HUES48 (cell line): ENCODE measurements around the gene IGFBP4.

ENCODE experiments used
- H3K27ac ChIP-seq: one replicate; pipeline ENCODE4 v1.7.0; 2013; ENCODE audit warnings: low read depth, low read length, inconsistent platforms
- H3K27me3 ChIP-seq: 2 replicates; pipeline ENCODE4 v1.6.1; 2013; ENCODE audit warnings: mild to moderate bottlenecking, low read length; ENCODE audit not compliant: control insufficient read depth, insufficient read depth
- H3K36me3 ChIP-seq: 2 replicates; pipeline ENCODE4 v1.6.1; 2013; ENCODE audit warnings: low read length; ENCODE audit not compliant: control insufficient read depth, insufficient read depth
- H3K4me1 ChIP-seq: 2 replicates; pipeline ENCODE4 v1.6.1; 2013; ENCODE audit warnings: mild to moderate bottlenecking, low read length; ENCODE audit not compliant: control insufficient read depth, insufficient read depth
- H3K4me3 ChIP-seq: 2 replicates; pipeline ENCODE4 v1.5.1; 2013; ENCODE audit warnings: mild to moderate bottlenecking, low read depth, low read length
- H3K9ac ChIP-seq: 2 replicates; pipeline ENCODE4 v1.6.1; 2013; ENCODE audit warnings: mild to moderate bottlenecking, low read depth, low read length, moderate library complexity
- H3K9me3 ChIP-seq: 2 replicates; pipeline ENCODE4 v1.6.1; 2013; ENCODE audit warnings: low read length; ENCODE audit not compliant: control insufficient read depth, insufficient read depth

IGFBP4 gene

GRCh38 chr17:40457964-40458791 lies 14.9 kb downstream of the IGFBP4 start:
- Histone ChIP-seq H3K27ac (no peak overlapping the region), H3K27me3 (no peaks in the 10 kb centered on the region), H3K4me3 (no peak overlapping the region), H3K4me1 (peaks cover 21% of the 10 kb centered on the region), H3K9ac (no peak overlapping the region), H3K9me3 (no peaks in the 10 kb centered on the region), H3K36me3 (peaks cover 43% of the 10 kb centered on the region)

GRCh38 chr17:40458851-40459482 lies 15.7 kb downstream of the IGFBP4 start:
- peaks cover 24% of the 10 kb centered on the region for H3K4me1 ChIP-seq
- no peak overlapping the region for H3K9ac ChIP-seq
- H3K27ac ChIP-seq, result no peak overlapping the region
- H3K9me3 ChIP-seq, result no peaks in the 10 kb centered on the region
- no peak overlapping the region for H3K4me3 ChIP-seq
- no peaks in the 10 kb centered on the region for H3K27me3 ChIP-seq
- H3K36me3 ChIP-seq, result peaks cover 35% of the 10 kb centered on the region

- Histone ChIP-seq H3K27me3 (no peaks in the 10 kb centered on the region), H3K36me3 (peaks cover 26% of the 10 kb centered on the region), H3K9me3 (no peaks in the 10 kb centered on the region), H3K4me1 (peaks cover 24% of the 10 kb centered on the region), H3K27ac (no peak overlapping the region), H3K9ac (no peak overlapping the region), H3K4me3 (no peak overlapping the region)
Measured at GRCh38 chr17:40459636-40460603, 16.7 kb downstream of the IGFBP4 start.

- Histone ChIP-seq H3K9me3 (no peaks in the 10 kb centered on the region), H3K27ac (no peak overlapping the region), H3K9ac (no peak overlapping the region), H3K4me3 (no peak overlapping the region), H3K36me3 (peaks cover 21% of the 10 kb centered on the region), H3K27me3 (no peaks in the 10 kb centered on the region), H3K4me1 (peaks cover 24% of the 10 kb centered on the region)
Measured at GRCh38 chr17:40460604-40460967, 17.3 kb downstream of the IGFBP4 start.

- Histone ChIP-seq H3K9me3 (no peaks in the 10 kb centered on the region), H3K4me1 (peaks cover 24% of the 10 kb centered on the region), H3K9ac (no peak overlapping the region), H3K36me3 (peaks cover 15% of the 10 kb centered on the region), H3K27ac (no peak overlapping the region), H3K4me3 (no peak overlapping the region), H3K27me3 (no peaks in the 10 kb centered on the region)
Measured at GRCh38 chr17:40460968-40461731, 17.9 kb downstream of the IGFBP4 start.

- Histone ChIP-seq H3K4me1 (peaks cover 24% of the 10 kb centered on the region), H3K9me3 (no peaks in the 10 kb centered on the region), H3K27ac (no peak overlapping the region), H3K27me3 (no peaks in the 10 kb centered on the region), H3K9ac (no peak overlapping the region), H3K36me3 (peaks cover 8% of the 10 kb centered on the region), H3K4me3 (no peak overlapping the region)
Measured at GRCh38 chr17:40461732-40462342, 18.6 kb downstream of the IGFBP4 start.

- Histone ChIP-seq H3K9ac (0 out of 2 replicates have a peak overlapping the region, but pooled peaks have one; percentile 15), H3K36me3 (peaks cover 2% of the 10 kb centered on the region; the same call in 1 of the 2 replicates), H3K27ac (peak overlapping the region; percentile 41), H3K27me3 (no peaks in the 10 kb centered on the region), H3K9me3 (no peaks in the 10 kb centered on the region), H3K4me3 (no peak overlapping the region), H3K4me1 (peaks cover 21% of the 10 kb centered on the region)
Measured at GRCh38 chr17:40462343-40463121, 19.3 kb downstream of the IGFBP4 start.

- H3K4me1 ChIP-seq, result peaks cover 15% of the 10 kb centered on the region
- no peak overlapping the region for H3K4me3 ChIP-seq
- H3K27ac ChIP-seq, result peak overlapping the region; percentile 41
Measured at GRCh38 chr17:40463122-40463550, 19.9 kb downstream of the IGFBP4 start.

GRCh38 chr17:40464392-40464855 lies 21.2 kb downstream of the IGFBP4 start:
- peaks cover 14% of the 10 kb centered on the region for H3K4me1 ChIP-seq
- peak overlapping the region; percentile 82 for H3K27ac ChIP-seq
- no peaks in the 10 kb centered on the region for H3K27me3 ChIP-seq
- H3K36me3 ChIP-seq, result no peaks in the 10 kb centered on the region
- H3K9me3 ChIP-seq, result no peaks in the 10 kb centered on the region
- H3K9ac ChIP-seq, result no peak overlapping the region
- H3K4me3 ChIP-seq, result no peak overlapping the region

More at GRCh38 chr17:40463122-40463550, 19.9 kb downstream of the IGFBP4 start:
- no peaks in the 10 kb centered on the region for H3K9me3 ChIP-seq
- no peaks in the 10 kb centered on the region for H3K36me3 ChIP-seq
- H3K27me3 ChIP-seq, result no peaks in the 10 kb centered on the region
- 0 out of 2 replicates have a peak overlapping the region, but pooled peaks have one; percentile 15 for H3K9ac ChIP-seq
